Left lung (tissue), 10 donors: ENCODE data around the gene TRIM37. TPM values are rescaled to one million over a fixed set of nuclear protein-coding genes. Genes with fewer than 3 reads are reported as not detected.

Experiments
- ATAC-seq: fragments of 200-7000 bp; cut with Tn5 transposase; one replicate; pipeline ENCODE4 v1.9.1; 2020; ENCODE audit warnings: moderate library complexity
- DNase-seq, 4 donors: peaks; one replicate each; pipeline ENCODE4 v3.0.0-alpha.2; 2013 to 2020
- H3K27ac ChIP-seq, 2 donors: fragments of 200-600 bp; sonication (generic) in 1 of 2; one replicate each; pipeline versions ENCODE4 v1.5.0 to v1.8.0; 2020 to 2021
- H3K27me3 ChIP-seq, 2 donors: fragments of 200-600 bp; sonication (generic) in 1 of 2; one replicate each; pipeline versions ENCODE4 v1.5.0 to v1.8.0; 2020 to 2021
- H3K36me3 ChIP-seq, 2 donors: fragments of 200-600 bp; sonication (generic) in 1 of 2; one replicate each; pipeline versions ENCODE4 v1.5.0 to v1.8.0; 2020 to 2021
- H3K4me1 ChIP-seq, 2 donors: fragments of 200-600 bp; one replicate each; pipeline ENCODE4 v1.8.0; 2021
- H3K4me3 ChIP-seq, 2 donors: fragments of 200-600 bp; sonication (generic) in 1 of 2; one replicate each; pipeline versions ENCODE4 v1.5.0 to v1.8.0; 2020 to 2021; ENCODE audit warnings: mild to moderate bottlenecking in 1 of 2
- H3K9me3 ChIP-seq, 2 donors: fragments of 200-600 bp; sonication (generic) in 1 of 2; one replicate each; pipeline versions ENCODE4 v1.5.0 to v1.8.0; 2020 to 2021
- CTCF ChIP-seq, 2 donors: fragments of 200-600 bp; sonication (generic) in 1 of 2; IDR thresholded peaks; one replicate each; pipeline versions ENCODE4 v1.5.0 to v1.8.0; 2021; ENCODE audit warnings: antibody characterized with exemption in 2 of 2
- intact Hi-C, 2 donors: fragments of 100-400 bp; cut with DNase I; formaldehyde crosslinking; loops; one replicate each; pipeline versions ENCODE4 v1.11.2 to v1.14.2; 2022
- microRNA-seq, 2 donors: library from miRNA; unstranded; fragments of <30 nt; microRNA quantifications; one replicate each; pipeline ENCODE4, GENCODE V29; 2019
- polyA plus RNA-seq, 6 donors: library from polyadenylated mRNA; unstranded; fragments of 120-200 nt; gene quantifications; one replicate each; pipeline ENCODE4 v1.2.1, GENCODE V29; 2013; ENCODE audit not compliant: insufficient read length in 6 of 6
- total RNA-seq, 2 donors: library from RNA; stranded (reverse); fragmentation: NEBNext Ultra II Directional; extraction: Animal tissue kit (Norgen Biotek cat#: 25700); gene quantifications; one replicate each; pipeline ENCODE4 v1.2.1, GENCODE V29; 2021
- donor health status: DM: no; HTN: yes; CAD: no.
- donor health status: DM: no; HTN: no; CAD: no.

Gene TRIM37
- total and polyA plus RNA-seq, 8 donors: 17.0 to 23.3 (median 21.4) TPM

- Histone ChIP-seq H3K4me1 (no peaks in the 10 kb centered on the region), H3K36me3 (no peaks in the 10 kb centered on the region), H3K9me3 (no peaks in the 10 kb centered on the region), H3K4me3 (no peak overlapping the region), H3K27ac (no peak overlapping the region), H3K27me3 (no peaks in the 10 kb centered on the region)
- ATAC-seq (no peak), DNase-seq (no peak)
- intact Hi-C loops: no loop called here
- TF ChIP-seq CTCF (IDR thresholded peaks at IDR 0.05): no peak
Measured at GRCh38 chr17:58936295-58936694, 170.4 kb downstream of the TRIM37 start.

- Histone ChIP-seq H3K4me1 (no peaks in the 10 kb centered on the region), H3K4me3 (no peak overlapping the region), H3K27ac (no peak overlapping the region), H3K27me3 (no peaks in the 10 kb centered on the region), H3K9me3 (no peaks in the 10 kb centered on the region), H3K36me3 (no peaks in the 10 kb centered on the region)
- intact Hi-C loops: no loop called here
- ATAC-seq (no peak), DNase-seq (no peak)
- TF ChIP-seq CTCF (IDR thresholded peaks at IDR 0.05): no peak
Measured at GRCh38 chr17:58932956-58933355, 173.7 kb downstream of the TRIM37 start.

Small RNAs within 50 kb of the gene (microRNA-seq; reads per million reads assigned to microRNA genes)
- gene MIR301A (113 to 576 reads per million in 2 donors), gene MIR454 (915 to 981 reads per million in 2 donors)

Other genes starting within 250 kb of the TRIM37 start
- 10 to 100 TPM; 34.4 to 43.6 TPM for gene SKA2, start 48.3 kb upstream of the TRIM37 start, total RNA-seq
- gene SKA2, start 48.3 kb upstream of the TRIM37 start, polyA plus RNA-seq: 10 to 100 TPM; 50.3 to 77.5 (median 57.0) TPM
- 1 to 10 TPM; 3.1 to 9.8 TPM for gene PRR11, start 48.9 kb upstream of the TRIM37 start, total RNA-seq
- 10 to 100 TPM; 16.2 to 43.6 (median 20.9) TPM for gene PRR11, start 48.9 kb upstream of the TRIM37 start, polyA plus RNA-seq
- gene SMG8, start 103.2 kb upstream of the TRIM37 start, total RNA-seq: 10 to 100 TPM; 12.7 to 13.6 TPM
- gene SMG8, start 103.2 kb upstream of the TRIM37 start, polyA plus RNA-seq: 10 to 100 TPM; 19.1 to 22.4 (median 20.1) TPM
- gene GDPD1, start 113.6 kb upstream of the TRIM37 start, total RNA-seq: 1 to 10 TPM; 2.8 to 4.8 TPM
- 10 to 100 TPM in 4 of 6 donors, 1 to 10 TPM in 2; 7.7 to 11.5 (median 10.5) TPM for gene GDPD1, start 113.6 kb upstream of the TRIM37 start, polyA plus RNA-seq
- 10 to 100 TPM; 13.8 to 23.6 TPM for gene YPEL2, start 224.8 kb upstream of the TRIM37 start, total RNA-seq
- gene YPEL2, start 224.8 kb upstream of the TRIM37 start, polyA plus RNA-seq: 10 to 100 TPM; 16.8 to 20.4 (median 19.3) TPM